Measurements from ENCODE around the gene F13B. TPM values are rescaled to one million over a fixed set of nuclear protein-coding genes. Genes with fewer than 3 reads are reported as not detected.
"Not testable (repeated sequence)": the region's sequence is repeated elsewhere in the genome, so short reads cannot be mapped to it uniquely, and the experiment has no call there.

The F13B gene
- not detected for polyA plus RNA-seq (ENCODE audit: insufficient read length in 4 of 4)

GRCh38 chr1:197066719-197067456, at the start of gene F13B:
Gene F13B (minus strand): TSS chr1:197067260. CDS start chr1:197067223, 37 bp downstream.
- no peak for DNase-seq (ENCODE audit: low read depth in 4 of 4, low spot score in 3 of 4)

- DNase-seq (ENCODE audit: low read depth in 4 of 4, low spot score in 3 of 4), result no peak
Observed at GRCh38 chr1:197116156-197116555, 49.1 kb upstream of the F13B start.

- no peak for DNase-seq (ENCODE audit: low read depth in 4 of 4, low spot score in 3 of 4)
Observed at GRCh38 chr1:197106869-197107268, 39.8 kb upstream of the F13B start.

GRCh38 chr1:197103300-197103699, 36.2 kb upstream of the F13B start:
- no peak for DNase-seq (ENCODE audit: low read depth in 4 of 4, low spot score in 3 of 4)

- DNase-seq (ENCODE audit: low read depth in 4 of 4, low spot score in 3 of 4), result no peak
Observed at GRCh38 chr1:197101978-197102377, 34.9 kb upstream of the F13B start.

GRCh38 chr1:197100677-197101076, 33.6 kb upstream of the F13B start:
- no peak for DNase-seq (ENCODE audit: low read depth in 4 of 4, low spot score in 3 of 4)

GRCh38 chr1:197099444-197099843, 32.4 kb upstream of the F13B start:
- no peak for DNase-seq (ENCODE audit: low read depth in 4 of 4, low spot score in 3 of 4)

GRCh38 chr1:197096971-197097370, 29.9 kb upstream of the F13B start:
- DNase-seq (ENCODE audit: low read depth in 4 of 4, low spot score in 3 of 4), result not testable (repeated sequence)

- DNase-seq (ENCODE audit: low read depth in 4 of 4, low spot score in 3 of 4), result no peak
Observed at GRCh38 chr1:197096137-197096536, 29.1 kb upstream of the F13B start.

- DNase-seq (ENCODE audit: low read depth in 4 of 4, low spot score in 3 of 4), result no peak
Observed at GRCh38 chr1:197093226-197093885, 26.3 kb upstream of the F13B start.

GRCh38 chr1:197092491-197093023, 25.5 kb upstream of the F13B start:
- DNase-seq (ENCODE audit: low read depth in 4 of 4, low spot score in 3 of 4), result no peak

- no peak for DNase-seq (ENCODE audit: low read depth in 4 of 4, low spot score in 3 of 4)
Observed at GRCh38 chr1:197083474-197083873, 16.4 kb upstream of the F13B start.

- DNase-seq (ENCODE audit: low read depth in 4 of 4, low spot score in 3 of 4), result no peak
Observed at GRCh38 chr1:197081117-197081753, 14.2 kb upstream of the F13B start.

GRCh38 chr1:197080323-197080722, 13.3 kb upstream of the F13B start:
- no peak for DNase-seq (ENCODE audit: low read depth in 4 of 4, low spot score in 3 of 4)

- DNase-seq (ENCODE audit: low read depth in 4 of 4, low spot score in 3 of 4), result no peak
Observed at GRCh38 chr1:197076585-197076984, 9.5 kb upstream of the F13B start.

GRCh38 chr1:197073978-197074377, 6.9 kb upstream of the F13B start:
- DNase-seq (ENCODE audit: low read depth in 4 of 4, low spot score in 3 of 4), result no peak

GRCh38 chr1:197067457-197067818, 378 bp upstream of the F13B start:
- DNase-seq (ENCODE audit: low read depth in 4 of 4, low spot score in 3 of 4), result no peak

GRCh38 chr1:197066277-197066676, 783 bp downstream of the F13B start:
- no peak for DNase-seq (ENCODE audit: low read depth in 4 of 4, low spot score in 3 of 4)

GRCh38 chr1:197065559-197065958, 1.5 kb downstream of the F13B start:
- no peak for DNase-seq (ENCODE audit: low read depth in 4 of 4, low spot score in 3 of 4)

GRCh38 chr1:197063212-197063611, 3.8 kb downstream of the F13B start:
- no peak for DNase-seq (ENCODE audit: low read depth in 4 of 4, low spot score in 3 of 4)

- DNase-seq (ENCODE audit: low read depth in 4 of 4, low spot score in 3 of 4), result no peak
Observed at GRCh38 chr1:197062692-197063091, 4.4 kb downstream of the F13B start.

GRCh38 chr1:197049100-197049499, 18.0 kb downstream of the F13B start:
- no peak for DNase-seq (ENCODE audit: low read depth in 4 of 4, low spot score in 3 of 4)
